CD8-positive, alpha-beta memory T cell (primary cell): ENCODE data around the gene CAT. TPM values are rescaled to one million over a fixed set of nuclear protein-coding genes. Genes with fewer than 3 reads are reported as not detected.
"Not testable (repeated sequence)": the region's sequence is repeated elsewhere in the genome, so short reads cannot be mapped to it uniquely, and the experiment has no call there.

Source experiments
- CTCF ChIA-PET: fragments of 350-600 bp; sonication (Branson Sonifier 250); formaldehyde crosslinking; loops from one replicate; lab custom pipeline; 2021; ENCODE audit warnings: antibody characterized with exemption; lab: Charles Lee
- POLR2A ChIA-PET: fragments of 350-600 bp; sonication (Branson Sonifier 250); formaldehyde crosslinking; loops from one replicate; lab custom pipeline; 2021; ENCODE audit warnings: antibody characterized with exemption; lab: Charles Lee
- DNase-seq, 5 donors: peaks; one replicate each; pipeline versions ENCODE4 v3.0.0 to v3.0.0-alpha.2; 2020 to 2022; ENCODE audit warnings: mixed read lengths in 1 of 5
- H3K27ac ChIP-seq: one replicate; pipeline ENCODE4 v1.7.0; 2013; ENCODE audit warnings: low read depth, mild to moderate bottlenecking, low read length, moderate library complexity
- H3K27me3 ChIP-seq: 2 replicates; pipeline ENCODE4 v1.7.0; 2013; ENCODE audit warnings: low read length, mild to moderate bottlenecking; ENCODE audit not compliant: insufficient read depth, poor library complexity, severe bottlenecking
- H3K36me3 ChIP-seq: 2 replicates; pipeline ENCODE4 v1.7.0; 2013; ENCODE audit warnings: mild to moderate bottlenecking, low read length, moderate library complexity; ENCODE audit not compliant: insufficient read depth
- H3K4me1 ChIP-seq: 2 replicates; pipeline ENCODE4 v1.7.0; 2013; ENCODE audit warnings: mild to moderate bottlenecking, low read length, moderate library complexity; ENCODE audit not compliant: insufficient read depth
- H3K4me3 ChIP-seq: 2 replicates; pipeline ENCODE4 v1.7.0; 2013; ENCODE audit warnings: mild to moderate bottlenecking, low read length
- H3K9me3 ChIP-seq: 2 replicates; pipeline ENCODE4 v1.7.0; 2013; ENCODE audit warnings: mild to moderate bottlenecking, low read length
- H3K27ac Mint-ChIP-seq, 8 donors: one replicate each; pipeline ENCODE4 v1.8.0; 2020 to 2021; ENCODE audit warnings: mixed read lengths in 8 of 8, mild to moderate bottlenecking in 6 of 8, inconsistent platforms in 3 of 8, moderate library complexity in 3 of 8
- H3K27me3 Mint-ChIP-seq, 2 donors: one replicate each; pipeline ENCODE4 v1.8.0; 2020 to 2021; ENCODE audit warnings: mixed read lengths in 2 of 2, mild to moderate bottlenecking in 1 of 2, moderate library complexity in 1 of 2
- H3K36me3 Mint-ChIP-seq, 3 donors: one replicate each; pipeline ENCODE4 v1.8.0; 2020 to 2021; ENCODE audit warnings: mixed read lengths in 3 of 3, inconsistent platforms in 1 of 3, mild to moderate bottlenecking in 1 of 3
- H3K4me1 Mint-ChIP-seq, 3 donors: one replicate each; pipeline ENCODE4 v1.8.0; 2020 to 2021; ENCODE audit warnings: mixed read lengths in 3 of 3, inconsistent platforms in 1 of 3, mild to moderate bottlenecking in 1 of 3
- H3K4me3 Mint-ChIP-seq, 7 donors: one replicate each; pipeline ENCODE4 v1.8.0; 2020 to 2021; ENCODE audit warnings: mixed read lengths in 7 of 7, mild to moderate bottlenecking in 6 of 7, moderate library complexity in 4 of 7, inconsistent platforms in 2 of 7
- H3K9me3 Mint-ChIP-seq, 5 donors: one replicate each; pipeline ENCODE4 v1.8.0; 2020 to 2022; ENCODE audit warnings: mixed read lengths in 5 of 5, mild to moderate bottlenecking in 3 of 5, moderate library complexity in 2 of 5, inconsistent platforms in 1 of 5
- polyA plus RNA-seq: library from polyadenylated mRNA; unstranded; fragments of 300-500 nt; fragmentation: Illumina TruSeq; gene quantifications from one replicate; pipeline ENCODE4 v1.2.3, GENCODE V29; 2021
- total RNA-seq, 2 experiments: library from RNA; stranded (reverse); gene quantifications; one replicate each; pipeline ENCODE4 v1.2.3, GENCODE V29; 2021

Gene CAT
- total and polyA plus RNA-seq, 3 experiments from 2014 or later = 21.8 to 80.4 (median 23.4) TPM

- no peaks in the 10 kb centered on the region for H3K4me1 Mint-ChIP-seq
- Histone ChIP-seq H3K27ac (no peak overlapping the region), H3K4me3 (no peak overlapping the region), H3K36me3 (no peaks in the 10 kb centered on the region), H3K9me3 (no peaks in the 10 kb centered on the region), H3K27me3 (no peaks in the 10 kb centered on the region), H3K4me1 (no peaks in the 10 kb centered on the region)
- peaks cover 0 to 22% (median 0%) of the 10 kb centered on the region in 3 donors for H3K36me3 Mint-ChIP-seq
- no peak overlapping the region for H3K27ac Mint-ChIP-seq
- CTCF ChIA-PET = no interaction called here
- H3K27me3 Mint-ChIP-seq = peaks cover 10 to 56% of the 10 kb centered on the region in 2 donors
- no peak overlapping the region for H3K4me3 Mint-ChIP-seq
- DNase-seq = no peak
- POLR2A ChIA-PET = no interaction called here
- peaks cover 7 to 23% (median 18%) of the 10 kb centered on the region in 5 donors for H3K9me3 Mint-ChIP-seq
These were observed 23.2 kb upstream of the CAT start for GRCh38 chr11:34415538-34415937.

- Mint-ChIP-seq H3K27ac (no peak overlapping the region), H3K27me3 (peaks cover 12 to 57% of the 10 kb centered on the region in 2 donors), H3K9me3 (peaks cover 7 to 23% (median 18%) of the 10 kb centered on the region in 5 donors), H3K4me3 (no peak overlapping the region), H3K4me1 (no peaks in the 10 kb centered on the region), H3K36me3 (peaks cover 0 to 22% (median 0%) of the 10 kb centered on the region in 3 donors)
- no peak for DNase-seq
- Histone ChIP-seq H3K27me3 (no peaks in the 10 kb centered on the region), H3K9me3 (no peaks in the 10 kb centered on the region), H3K4me1 (no peaks in the 10 kb centered on the region), H3K4me3 (no peak overlapping the region), H3K36me3 (no peaks in the 10 kb centered on the region), H3K27ac (no peak overlapping the region)
- POLR2A ChIA-PET = no interaction called here
- CTCF ChIA-PET = no interaction called here
These were observed 22.6 kb upstream of the CAT start for GRCh38 chr11:34416088-34416487.

- Mint-ChIP-seq H3K4me1 (no peaks in the 10 kb centered on the region), H3K4me3 (no peak overlapping the region), H3K27ac (no peak overlapping the region), H3K27me3 (peaks cover 12 to 59% of the 10 kb centered on the region in 2 donors), H3K36me3 (peaks cover 0 to 22% (median 0%) of the 10 kb centered on the region in 3 donors), H3K9me3 (peaks cover 7 to 23% (median 18%) of the 10 kb centered on the region in 5 donors)
- POLR2A ChIA-PET = no interaction called here
- Histone ChIP-seq H3K36me3 (no peaks in the 10 kb centered on the region), H3K4me3 (no peak overlapping the region), H3K27me3 (no peaks in the 10 kb centered on the region), H3K9me3 (no peaks in the 10 kb centered on the region), H3K4me1 (no peaks in the 10 kb centered on the region), H3K27ac (no peak overlapping the region)
- DNase-seq = no peak
- CTCF ChIA-PET = no interaction called here
These were observed 22.0 kb upstream of the CAT start for GRCh38 chr11:34416766-34417165.

GRCh38 chr11:34417202-34417601, 21.5 kb upstream of the CAT start:
- DNase-seq = no peak
- CTCF ChIA-PET = no interaction called here
- Mint-ChIP-seq H3K27me3 (peaks cover 12 to 60% of the 10 kb centered on the region in 2 donors), H3K36me3 (peaks cover 0 to 22% (median 0%) of the 10 kb centered on the region in 3 donors), H3K9me3 (peaks cover 7 to 23% (median 18%) of the 10 kb centered on the region in 5 donors), H3K4me1 (no peaks in the 10 kb centered on the region), H3K27ac (no peak overlapping the region), H3K4me3 (no peak overlapping the region)
- Histone ChIP-seq H3K27ac (no peak overlapping the region), H3K4me1 (no peaks in the 10 kb centered on the region), H3K27me3 (no peaks in the 10 kb centered on the region), H3K36me3 (no peaks in the 10 kb centered on the region), H3K9me3 (no peaks in the 10 kb centered on the region), H3K4me3 (no peak overlapping the region)
- POLR2A ChIA-PET = no interaction called here

- Mint-ChIP-seq H3K9me3 (peaks cover 0 to 8% (median 4%) of the 10 kb centered on the region in 5 donors), H3K4me1 (no peaks in the 10 kb centered on the region), H3K27me3 (peaks cover 14 to 67% of the 10 kb centered on the region in 2 donors), H3K36me3 (peaks cover 0 to 6% (median 0%) of the 10 kb centered on the region in 3 donors), H3K27ac (no peak overlapping the region), H3K4me3 (no peak overlapping the region)
- no peaks in the 10 kb centered on the region for H3K9me3 ChIP-seq
- H3K4me1 ChIP-seq = no peaks in the 10 kb centered on the region
- DNase-seq = no peak
- no peak overlapping the region for H3K27ac ChIP-seq
- H3K4me3 ChIP-seq = no peak overlapping the region
- POLR2A ChIA-PET = no interaction called here
- CTCF ChIA-PET = no interaction called here
- H3K27me3 ChIP-seq = no peaks in the 10 kb centered on the region
- no peaks in the 10 kb centered on the region for H3K36me3 ChIP-seq
These were observed 19.6 kb upstream of the CAT start for GRCh38 chr11:34419158-34419557.

- Histone ChIP-seq H3K4me3 (no peak overlapping the region), H3K27me3 (no peaks in the 10 kb centered on the region), H3K27ac (no peak overlapping the region), H3K36me3 (no peaks in the 10 kb centered on the region), H3K4me1 (no peaks in the 10 kb centered on the region), H3K9me3 (no peaks in the 10 kb centered on the region)
- H3K36me3 Mint-ChIP-seq = no peaks in the 10 kb centered on the region
- no peaks in the 10 kb centered on the region for H3K9me3 Mint-ChIP-seq
- POLR2A ChIA-PET = no interaction called here
- H3K27me3 Mint-ChIP-seq = peaks cover 9 to 53% of the 10 kb centered on the region in 2 donors
- H3K4me3 Mint-ChIP-seq = no peak overlapping the region
- H3K27ac Mint-ChIP-seq = no peak overlapping the region
- DNase-seq = no peak
- CTCF ChIA-PET = interaction anchor here (0.9 kb wide), 1 partner anchor 69 kb away, joined by 3 read pairs; no protein-coding TSS in a partner anchor
- H3K4me1 Mint-ChIP-seq = no peaks in the 10 kb centered on the region
These were observed 15.4 kb upstream of the CAT start for GRCh38 chr11:34423300-34423699.

GRCh38 chr11:34424826-34425225, 13.9 kb upstream of the CAT start:
- CTCF ChIA-PET, H3K4me1 ChIP-seq, H3K36me3 Mint-ChIP-seq, H3K4me3 ChIP-seq, H3K4me1 Mint-ChIP-seq, H3K36me3 ChIP-seq, H3K27ac ChIP-seq, H3K27me3 ChIP-seq, H3K27ac Mint-ChIP-seq, H3K4me3 Mint-ChIP-seq, H3K9me3 ChIP-seq, POLR2A ChIA-PET, H3K9me3 Mint-ChIP-seq, DNase-seq: not testable (repeated sequence)
- peaks cover 7 to 45% of the 10 kb centered on the region in 2 donors for H3K27me3 Mint-ChIP-seq

GRCh38 chr11:34425360-34425759, 13.4 kb upstream of the CAT start:
- Histone ChIP-seq H3K27ac (no peak overlapping the region), H3K4me3 (no peak overlapping the region), H3K4me1 (no peaks in the 10 kb centered on the region), H3K36me3 (no peaks in the 10 kb centered on the region), H3K27me3 (no peaks in the 10 kb centered on the region), H3K9me3 (no peaks in the 10 kb centered on the region)
- no peak for DNase-seq
- Mint-ChIP-seq H3K27me3 (peaks cover 7 to 43% of the 10 kb centered on the region in 2 donors), H3K4me1 (peaks cover 0 to 3% (median 2%) of the 10 kb centered on the region in 3 donors), H3K36me3 (peaks cover 0 to 1% (median 0%) of the 10 kb centered on the region in 3 donors), H3K4me3 (no peak overlapping the region), H3K27ac (no peak overlapping the region), H3K9me3 (no peaks in the 10 kb centered on the region)
- POLR2A ChIA-PET = no interaction called here
- CTCF ChIA-PET = no interaction called here
